ENCODE data around the gene FAM89B.

DNA sequence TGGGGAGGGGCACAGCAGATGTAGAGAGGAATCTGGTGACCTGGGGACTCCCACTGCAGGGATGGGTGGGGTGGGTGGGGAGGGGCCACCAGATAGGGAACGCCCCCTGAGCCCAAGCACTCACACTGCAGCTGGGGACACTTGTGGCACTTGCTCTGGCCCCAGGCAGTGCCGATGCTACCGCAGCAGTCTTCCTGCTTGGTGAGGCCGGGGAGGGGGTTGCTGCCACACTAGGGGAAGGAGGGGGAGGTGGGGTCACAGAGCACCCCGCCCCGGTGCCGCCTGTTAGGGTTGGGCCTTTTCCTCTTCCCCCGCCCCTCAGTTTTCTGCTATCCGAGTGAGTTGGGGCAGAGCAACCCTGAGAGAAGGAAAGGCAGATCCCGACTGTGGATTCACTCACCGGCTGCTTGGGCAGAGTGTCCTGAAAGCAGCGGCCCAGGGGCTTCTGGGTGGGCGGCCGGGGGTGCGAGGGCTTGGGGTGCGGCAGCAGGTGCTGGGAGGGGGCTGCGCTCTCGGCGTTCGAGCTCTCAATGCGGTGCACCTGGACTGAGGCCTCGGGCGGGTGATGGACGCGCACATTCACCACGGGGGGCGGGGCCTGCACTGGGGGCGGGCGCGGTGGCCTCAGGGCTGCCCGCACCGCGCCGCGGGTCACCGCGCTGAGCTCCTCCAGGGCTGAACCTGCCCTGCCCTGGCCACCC is 18.9 kb upstream of the FAM89B start:
- TF ChIP-seq, protein P1, sequence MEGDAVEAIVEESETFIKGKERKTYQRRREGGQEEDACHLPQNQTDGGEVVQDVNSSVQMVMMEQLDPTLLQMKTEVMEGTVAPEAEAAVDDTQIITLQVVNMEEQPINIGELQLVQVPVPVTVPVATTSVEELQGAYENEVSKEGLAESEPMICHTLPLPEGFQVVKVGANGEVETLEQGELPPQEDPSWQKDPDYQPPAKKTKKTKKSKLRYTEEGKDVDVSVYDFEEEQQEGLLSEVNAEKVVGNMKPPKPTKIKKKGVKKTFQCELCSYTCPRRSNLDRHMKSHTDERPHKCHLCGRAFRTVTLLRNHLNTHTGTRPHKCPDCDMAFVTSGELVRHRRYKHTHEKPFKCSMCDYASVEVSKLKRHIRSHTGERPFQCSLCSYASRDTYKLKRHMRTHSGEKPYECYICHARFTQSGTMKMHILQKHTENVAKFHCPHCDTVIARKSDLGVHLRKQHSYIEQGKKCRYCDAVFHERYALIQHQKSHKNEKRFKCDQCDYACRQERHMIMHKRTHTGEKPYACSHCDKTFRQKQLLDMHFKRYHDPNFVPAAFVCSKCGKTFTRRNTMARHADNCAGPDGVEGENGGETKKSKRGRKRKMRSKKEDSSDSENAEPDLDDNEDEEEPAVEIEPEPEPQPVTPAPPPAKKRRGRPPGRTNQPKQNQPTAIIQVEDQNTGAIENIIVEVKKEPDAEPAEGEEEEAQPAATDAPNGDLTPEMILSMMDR (IDR thresholded peaks at IDR 0.05; ENCODE audit: insufficient read depth, low read length, poor library complexity, severe bottlenecking) = no peak
- no peak for TF ChIP-seq EZH2phosphoT487 (conservative IDR thresholded peaks at IDR 0.05; ENCODE audit: low read length)

Measured in SU-DHL-6 (cell line).